Transverse colon (tissue), 4 donors: ENCODE data around the gene FBXL13. TPM values are rescaled to one million over a fixed set of nuclear protein-coding genes. Genes with fewer than 3 reads are reported as not detected.
"Not testable (repeated sequence)": the region's sequence is repeated elsewhere in the genome, so short reads cannot be mapped to it uniquely, and the experiment has no call there.

Experiments
- DNase-seq: peaks from one replicate; pipeline ENCODE4 v3.0.0-alpha.2; 2019
- H3K27ac ChIP-seq, 4 donors: fragments of 200-600 bp; sonication (generic); 2 replicates each; pipeline ENCODE4 v1.5.1; 2016 to 2018; ENCODE audit warnings: inconsistent platforms in 4 of 4
- H3K27me3 ChIP-seq: fragments of 200-600 bp; sonication (generic); 2 replicates; pipeline ENCODE4 v1.5.1; 2017; ENCODE audit warnings: inconsistent platforms
- H3K36me3 ChIP-seq, 4 donors: fragments of 200-600 bp; sonication (generic); 2 replicates each; pipeline ENCODE4 v1.5.1; 2017 to 2019; ENCODE audit warnings: inconsistent platforms in 4 of 4
- H3K4me1 ChIP-seq, 4 donors: fragments of 200-600 bp; sonication (generic); 2 replicates each; pipeline ENCODE4 v1.5.1; 2017 to 2020; ENCODE audit warnings: inconsistent platforms in 4 of 4
- H3K4me3 ChIP-seq, 4 donors: fragments of 200-600 bp; sonication (generic); 1 replicate in 1 of 4; 2 replicates in 3 of 4; pipeline versions ENCODE4 v1.5.1 to v1.6.1; 2017 to 2019; ENCODE audit warnings: inconsistent platforms in 4 of 4
- H3K9me3 ChIP-seq, 2 donors: fragments of 200-600 bp; sonication (generic); 2 replicates each; pipeline ENCODE4 v1.5.1; 2017 to 2019; ENCODE audit warnings: inconsistent platforms in 2 of 2
- CTCF ChIP-seq, 5 experiments: fragments of 200-600 bp in 3 of 5; fragments of 450-650 bp in 2 of 5; sonication (generic) in 3 of 5; IDR thresholded peaks; 1 replicate in 2 of 5; 2 replicates in 3 of 5; pipeline ENCODE4 v1.5.1; 2016 to 2017; ENCODE audit warnings: antibody characterized with exemption in 5 of 5, inconsistent platforms in 3 of 5, mild to moderate bottlenecking in 2 of 5, moderate library complexity in 1 of 5
- EP300 ChIP-seq: sonication (generic); formaldehyde crosslinking; IDR thresholded peaks from one replicate; pipeline ENCODE4 v1.6.1; 2017; ENCODE audit warnings: antibody characterized with exemption, low read depth
- POLR2A ChIP-seq: fragments of 450-650 bp; IDR thresholded peaks from one replicate; pipeline ENCODE4 v1.6.1; 2016; ENCODE audit warnings: antibody characterized with exemption, mild to moderate bottlenecking, moderate library complexity
- POLR2AphosphoS5 ChIP-seq, 3 donors: sonication (generic); formaldehyde crosslinking; IDR thresholded peaks; one replicate each; pipeline ENCODE4 v1.6.1; 2016; ENCODE audit warnings: antibody characterized with exemption in 3 of 3
- WGBS, 2 donors: methylation state at CpG; one replicate each; pipeline ENCODE4 v1.1.5; 2018; ENCODE audit warnings: low coverage in 1 of 2; 5-methylcytosine and 5-hydroxymethylcytosine counted together
- in situ Hi-C, 4 donors: fragments of 200-750 bp; cut with MboI; loops; one replicate each; pipeline versions ENCODE4 v1.15.0 to v1.15.1; 2017; ENCODE audit warnings: low sequenced_read_pairs in 3 of 4, low pct_ligation_motif_present in 1 of 4, low pct_unique_long_range_greater_than_20kb in 1 of 4
- intact Hi-C: fragments of 100-400 bp; cut with DNase I; formaldehyde crosslinking; loops from one replicate; pipeline ENCODE4 v1.15.1; 2023; ENCODE audit warnings: low total_unique reads
- total RNA-seq, 4 donors: library from RNA; depleted of rRNA; stranded (reverse); fragments of >200 nt; gene quantifications; one replicate each; pipeline ENCODE4 v1.1.0, GENCODE V29; 2016

The FBXL13 gene
- total RNA-seq, 4 donors from 2014 or later, result 0.96 to 6.8 (median 1.9) TPM; not detected in 1

GRCh38 chr7:102810916-102811315 is 263.7 kb downstream of the FBXL13 start:
- H3K27me3 ChIP-seq, result no peaks in the 10 kb centered on the region
- H3K9me3 ChIP-seq, result no peaks in the 10 kb centered on the region
- in situ Hi-C loops, result no loop called here
- TF ChIP-seq POLR2AphosphoS5 (IDR thresholded peaks at IDR 0.05), result no peak
- no peak for TF ChIP-seq POLR2A
- no peak for DNase-seq
- no peak overlapping the region for H3K4me3 ChIP-seq
- intact Hi-C loops, result no loop called here
- H3K27ac ChIP-seq, result no peak overlapping the region
- no peaks in the 10 kb centered on the region for H3K4me1 ChIP-seq
- H3K36me3 ChIP-seq, result no peaks in the 10 kb centered on the region

GRCh38 chr7:102806613-102807012 is 268.0 kb downstream of the FBXL13 start:
- in situ Hi-C loops (no loop called here), intact Hi-C loops (no loop called here)
- WGBS, 2 donors, result 83 to 84% methylated on average over 7 of the region's 7 CpGs
- Histone ChIP-seq H3K27me3 (no peaks in the 10 kb centered on the region), H3K36me3 (no peaks in the 10 kb centered on the region), H3K27ac (no peak overlapping the region), H3K9me3 (no peaks in the 10 kb centered on the region), H3K4me3 (no peak overlapping the region), H3K4me1 (no peaks in the 10 kb centered on the region)
- no peak for DNase-seq
- TF ChIP-seq EP300 (no peak), POLR2A (no peak), CTCF (IDR thresholded peaks at IDR 0.05) (no peak), POLR2AphosphoS5 (IDR thresholded peaks at IDR 0.05) (no peak)

GRCh38 chr7:102795987-102796595 is 278.5 kb downstream of the FBXL13 start:
- intact Hi-C loops, DNase-seq, H3K4me1 ChIP-seq, in situ Hi-C loops, H3K27me3 ChIP-seq, H3K27ac ChIP-seq, H3K4me3 ChIP-seq, H3K9me3 ChIP-seq, H3K36me3 ChIP-seq: not testable (repeated sequence)
- 97% methylated on average over 3 of the region's 6 CpGs; no CpG with 5 or more reads in 1 of the 2 donors for WGBS, 2 donors

- H3K36me3 ChIP-seq, H3K9me3 ChIP-seq, H3K4me3 ChIP-seq, H3K4me1 ChIP-seq, H3K27ac ChIP-seq, in situ Hi-C loops, intact Hi-C loops, H3K27me3 ChIP-seq, DNase-seq: not testable (repeated sequence)
- WGBS, 2 donors, result 81% methylated on average over 1 of the region's 1 CpG; no CpG with 5 or more reads in 1 of the 2 donors
These were observed 280.0 kb downstream of the FBXL13 start for GRCh38 chr7:102794567-102794966.

- H3K4me1 ChIP-seq, DNase-seq, H3K36me3 ChIP-seq, H3K4me3 ChIP-seq, in situ Hi-C loops, H3K9me3 ChIP-seq, H3K27me3 ChIP-seq, intact Hi-C loops, H3K27ac ChIP-seq: not testable (repeated sequence)
These were observed 282.8 kb downstream of the FBXL13 start for GRCh38 chr7:102791831-102792230.

GRCh38 chr7:102791367-102791766 is 283.2 kb downstream of the FBXL13 start:
- DNase-seq, in situ Hi-C loops, intact Hi-C loops, H3K4me3 ChIP-seq, H3K27me3 ChIP-seq, H3K9me3 ChIP-seq, H3K27ac ChIP-seq, H3K36me3 ChIP-seq, H3K4me1 ChIP-seq: not testable (repeated sequence)
- WGBS, 2 donors, result 88% methylated on average over 5 of the region's 5 CpGs; no CpG with 5 or more reads in 1 of the 2 donors

- H3K4me3 ChIP-seq, H3K4me1 ChIP-seq, H3K36me3 ChIP-seq, H3K9me3 ChIP-seq, H3K27ac ChIP-seq, DNase-seq, in situ Hi-C loops, intact Hi-C loops, H3K27me3 ChIP-seq: not testable (repeated sequence)
- WGBS, 2 donors, result 90 to 100% methylated on average over 1 to 4 of the region's 4 CpGs
These were observed 284.1 kb downstream of the FBXL13 start for GRCh38 chr7:102790364-102791100.

- H3K9me3 ChIP-seq, in situ Hi-C loops, H3K27ac ChIP-seq, H3K27me3 ChIP-seq, H3K36me3 ChIP-seq, H3K4me1 ChIP-seq, intact Hi-C loops, DNase-seq, H3K4me3 ChIP-seq: not testable (repeated sequence)
- 100% methylated on average over 1 to 2 of the region's 2 CpGs for WGBS, 2 donors
These were observed 285.8 kb downstream of the FBXL13 start for GRCh38 chr7:102788770-102789169.

GRCh38 chr7:102780926-102781325 is 293.7 kb downstream of the FBXL13 start:
- 98% methylated on average over 10 of the region's 10 CpGs; no CpG with 5 or more reads in 1 of the 2 donors for WGBS, 2 donors
- DNase-seq, H3K4me1 ChIP-seq, intact Hi-C loops, H3K36me3 ChIP-seq, H3K9me3 ChIP-seq, in situ Hi-C loops, H3K27ac ChIP-seq, H3K4me3 ChIP-seq, H3K27me3 ChIP-seq: not testable (repeated sequence)
